LNCaP clone FGC (cell line): ENCODE measurements around the gene ZNF362.

Source experiments
- DNase-seq: peaks from one replicate; pipeline ENCODE4 v3.0.0-alpha.2; 2011; ENCODE audit warnings: low read depth
- H3K4me3 ChIP-seq: 2 replicates; pipeline ENCODE4 v1.5.1; 2011; ENCODE audit warnings: mild to moderate bottlenecking, low read depth, low read length, control low read depth
- CTCF ChIP-seq: IDR thresholded peaks from 2 replicates; pipeline ENCODE4 v1.5.1; 2012; ENCODE audit warnings: mild to moderate bottlenecking; ENCODE audit not compliant: control insufficient read depth, insufficient read depth; ENCODE audit errors: extremely low read depth

The ZNF362 gene

GRCh38 chr1:33256471-33257206 is at the start of gene ZNF362:
Gene ZNF362, plus strand, starts transcription at chr1:33256492. Its CDS starts 14,083 bp downstream, at chr1:33270575.
- DNase-seq = peak; percentile 50

GRCh38 chr1:33211972-33212371 is 44.3 kb upstream of the ZNF362 start:
- H3K4me3 ChIP-seq = no peak overlapping the region
- no peak for TF ChIP-seq CTCF
- no peak for DNase-seq

More at GRCh38 chr1:33256471-33257206, at the start of gene ZNF362:
- peak within 1 kb of the TSS; percentile 76 for H3K4me3 ChIP-seq
- TF ChIP-seq CTCF = no peak

GRCh38 chr1:33219886-33220661 is 36.2 kb upstream of the ZNF362 start:
- no peak for TF ChIP-seq CTCF
- DNase-seq = no peak
- no peak overlapping the region for H3K4me3 ChIP-seq

GRCh38 chr1:33220676-33221384 is 35.5 kb upstream of the ZNF362 start:
- no peak overlapping the region for H3K4me3 ChIP-seq

GRCh38 chr1:33221385-33221758 is 34.9 kb upstream of the ZNF362 start:
- no peak for DNase-seq
- TF ChIP-seq CTCF = no peak
- H3K4me3 ChIP-seq = no peak overlapping the region

More at GRCh38 chr1:33220676-33221384, 35.5 kb upstream of the ZNF362 start:
- no peak for TF ChIP-seq CTCF
- DNase-seq = no peak

GRCh38 chr1:33222381-33222780 is 33.9 kb upstream of the ZNF362 start:
- no peak overlapping the region for H3K4me3 ChIP-seq
- DNase-seq = no peak
- TF ChIP-seq CTCF = no peak
